Pancreas (tissue), 10 donors: ENCODE measurements around the gene CSTPP1. TPM values are rescaled to one million over a fixed set of nuclear protein-coding genes. Genes with fewer than 3 reads are reported as not detected.

ENCODE experiments used
- ATAC-seq, 4 donors: fragments of 200-7000 bp; cut with Tn5 transposase; one replicate each; pipeline versions ENCODE4 v1.8.0 to v1.9.1; 2020; ENCODE audit warnings: mild to moderate bottlenecking in 4 of 4, moderate library complexity in 4 of 4
- DNase-seq, 6 donors: peaks; one replicate each; pipeline ENCODE4 v3.0.0-alpha.2; 2020
- FAIRE-seq: peaks from 2 replicates; lab custom pipeline; 2012; peaks lifted over from hg19 to GRCh38; lab: Jason Lieb, UNC
- H3K27ac ChIP-seq, 4 donors: fragments of 200-600 bp; sonication (generic); 1 replicate in 3 of 4; 2 replicates in 1 of 4; pipeline versions ENCODE4 v1.5.0 to v1.8.0; 2020
- H3K27me3 ChIP-seq, 4 donors: fragments of 200-600 bp; one replicate each; pipeline ENCODE4 v1.8.0; 2021
- H3K36me3 ChIP-seq, 3 donors: fragments of 200-600 bp; sonication (generic) in 1 of 3; one replicate each; pipeline versions ENCODE4 v1.5.0 to v1.8.0; 2020 to 2021
- H3K4me1 ChIP-seq, 3 donors: fragments of 200-600 bp; one replicate each; pipeline ENCODE4 v1.8.0; 2021
- H3K4me3 ChIP-seq, 4 donors: fragments of 200-600 bp; sonication (generic) in 2 of 4; one replicate each; pipeline versions ENCODE4 v1.5.0 to v1.8.0; 2020 to 2021
- H3K9me3 ChIP-seq, 4 donors: fragments of 200-600 bp; one replicate each; pipeline ENCODE4 v1.8.0; 2021
- WGBS, 2 donors: extraction: QIAGEN DNeasy Blood & Tissue Kit; methylation state at CpG; one replicate each; pipeline ENCODE4 v1.1.7; 2013; 5-methylcytosine and 5-hydroxymethylcytosine counted together
- intact Hi-C, 3 donors: fragments of 100-400 bp; cut with DNase I; formaldehyde crosslinking; loops; one replicate each; pipeline versions ENCODE4 v1.11.1 to v1.14.2; 2022
- polyA plus RNA-seq, 2 donors: library from polyadenylated mRNA; stranded (reverse); fragments of 200-250 nt; gene quantifications; one replicate each; pipeline ENCODE4 v1.2.3, GENCODE V29; 2013
- total RNA-seq, 6 donors: library from RNA; stranded (reverse); fragmentation: NEBNext Ultra II Directional in 4 of 6; extraction: Animal tissue kit (Norgen Biotek cat#: 25700) in 4 of 6; gene quantifications; one replicate each; pipeline versions ENCODE4 v1.2.1 to v1.2.4, GENCODE V29; 2021 to 2023
- TF ChIP-seq, protein P1 (sequence below), 4 donors: fragments of 200-600 bp; sonication (generic) in 3 of 4; IDR thresholded peaks; one replicate each; pipeline versions ENCODE4 v1.5.0 to v1.8.0; 2021; ENCODE audit warnings: antibody characterized with exemption in 4 of 4
- donor health status: healthy with polysubstance abuse.
- donor health status: DM: no; HTN: no; CAD: no; lungs with moderate emphysema.
- donor health status: DM: no; HTN: no; CAD: no.
- donor health status: control.
- donor health status: control.
- donor health status: Bipolar disorder and iron deficiency.
- donor health status: DM: yes; HTN: yes; CAD: no.
- donor health status: DM: no; HTN: no; CAD: no.
- donor health status: DM: no; HTN: no; CAD: no.
- donor health status: DM: yes; HTN: yes; CAD: no.

CSTPP1 gene
- total and polyA plus RNA-seq, 8 donors, result 9.7 to 23.6 (median 14.0) TPM

DNA sequence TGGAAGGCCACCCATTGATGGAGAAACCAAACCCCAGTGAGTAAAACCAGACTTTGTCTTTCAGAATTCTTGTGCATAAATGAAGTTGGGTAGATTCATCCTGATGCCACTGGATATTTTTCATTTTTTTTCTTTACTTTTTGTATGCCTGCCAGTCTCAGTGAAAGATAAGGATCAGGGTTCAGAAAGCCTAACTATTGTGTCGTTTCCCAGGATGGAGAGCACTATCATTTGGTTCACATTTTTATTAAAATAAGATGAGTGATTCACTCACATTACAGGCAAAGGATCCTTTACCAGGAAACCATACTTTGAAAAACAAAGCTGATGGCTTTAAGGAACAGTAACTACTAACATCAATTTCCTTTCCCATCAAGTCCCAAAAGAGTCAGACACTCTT, 188.1 kb downstream of the CSTPP1 start:
- Histone ChIP-seq H3K4me3 (no peak overlapping the region), H3K27me3 (no peaks in the 10 kb centered on the region), H3K4me1 (peaks cover 13 to 57% (median 21%) of the 10 kb centered on the region in 3 donors), H3K9me3 (no peaks in the 10 kb centered on the region), H3K36me3 (no peaks in the 10 kb centered on the region), H3K27ac (no peak overlapping the region)
- TF ChIP-seq, protein P1, sequence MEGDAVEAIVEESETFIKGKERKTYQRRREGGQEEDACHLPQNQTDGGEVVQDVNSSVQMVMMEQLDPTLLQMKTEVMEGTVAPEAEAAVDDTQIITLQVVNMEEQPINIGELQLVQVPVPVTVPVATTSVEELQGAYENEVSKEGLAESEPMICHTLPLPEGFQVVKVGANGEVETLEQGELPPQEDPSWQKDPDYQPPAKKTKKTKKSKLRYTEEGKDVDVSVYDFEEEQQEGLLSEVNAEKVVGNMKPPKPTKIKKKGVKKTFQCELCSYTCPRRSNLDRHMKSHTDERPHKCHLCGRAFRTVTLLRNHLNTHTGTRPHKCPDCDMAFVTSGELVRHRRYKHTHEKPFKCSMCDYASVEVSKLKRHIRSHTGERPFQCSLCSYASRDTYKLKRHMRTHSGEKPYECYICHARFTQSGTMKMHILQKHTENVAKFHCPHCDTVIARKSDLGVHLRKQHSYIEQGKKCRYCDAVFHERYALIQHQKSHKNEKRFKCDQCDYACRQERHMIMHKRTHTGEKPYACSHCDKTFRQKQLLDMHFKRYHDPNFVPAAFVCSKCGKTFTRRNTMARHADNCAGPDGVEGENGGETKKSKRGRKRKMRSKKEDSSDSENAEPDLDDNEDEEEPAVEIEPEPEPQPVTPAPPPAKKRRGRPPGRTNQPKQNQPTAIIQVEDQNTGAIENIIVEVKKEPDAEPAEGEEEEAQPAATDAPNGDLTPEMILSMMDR (IDR thresholded peaks at IDR 0.05), result no peak
- ATAC-seq (no peak), FAIRE-seq (no peak), DNase-seq (no peak)
- intact Hi-C loops, result no loop called here
- WGBS, 2 donors, result 50 to 52% methylated on average over 1 of the region's 1 CpG

- no peak overlapping the region for H3K27ac ChIP-seq
- FAIRE-seq, result no peak
- H3K9me3 ChIP-seq, result no peaks in the 10 kb centered on the region
- H3K27me3 ChIP-seq, result no peaks in the 10 kb centered on the region
- no peak overlapping the region for H3K4me3 ChIP-seq
- intact Hi-C loops, result no loop called here
- DNase-seq, result no peak
- H3K4me1 ChIP-seq, result peaks cover 14 to 57% (median 25%) of the 10 kb centered on the region in 3 donors
- no peaks in the 10 kb centered on the region for H3K36me3 ChIP-seq
- 84 to 85% methylated on average over 7 of the region's 7 CpGs for WGBS, 2 donors
- no peak for ATAC-seq
- TF ChIP-seq, protein P1 (IDR thresholded peaks at IDR 0.05), result no peak
Observed at GRCh38 chr11:47125083-47125482, 188.5 kb downstream of the CSTPP1 start.

- intact Hi-C loops, result no loop called here
- Histone ChIP-seq H3K27ac (peak overlapping the region in 2 of 4 donors; percentile 37 to 50), H3K4me3 (no peak overlapping the region), H3K9me3 (no peaks in the 10 kb centered on the region), H3K36me3 (no peaks in the 10 kb centered on the region), H3K4me1 (peaks cover 31 to 64% (median 34%) of the 10 kb centered on the region in 3 donors), H3K27me3 (no peaks in the 10 kb centered on the region)
- WGBS, 2 donors, result 21 to 24% methylated on average over 2 of the region's 2 CpGs
- TF ChIP-seq, protein P1 (IDR thresholded peaks at IDR 0.05), result no peak
- FAIRE-seq (no peak), ATAC-seq (peak; percentile 55 to 82 (median 72)), DNase-seq (peak in 2 of 6 donors; percentile 53 to 63)
Observed at GRCh38 chr11:47127213-47127612, 190.7 kb downstream of the CSTPP1 start.

- H3K36me3 ChIP-seq, result no peaks in the 10 kb centered on the region
- H3K4me1 ChIP-seq, result peaks cover 45 to 72% (median 47%) of the 10 kb centered on the region in 3 donors
- intact Hi-C loops, result no loop called here
- TF ChIP-seq, protein P1 (IDR thresholded peaks at IDR 0.05), result no peak
- no peaks in the 10 kb centered on the region for H3K27me3 ChIP-seq
- H3K9me3 ChIP-seq, result no peaks in the 10 kb centered on the region
- DNase-seq, result peak in 2 of 6 donors; percentile 69 to 75
- peak overlapping the region in 3 of 4 donors; percentile 18 to 62 (median 42) for H3K27ac ChIP-seq
- no peak overlapping the region for H3K4me3 ChIP-seq
- no peak for FAIRE-seq
- peak; percentile 59 to 72 (median 68) for ATAC-seq
- 42 to 50% methylated on average over 3 of the region's 3 CpGs for WGBS, 2 donors
Observed at GRCh38 chr11:47130543-47130942, 194.0 kb downstream of the CSTPP1 start.

DNA sequence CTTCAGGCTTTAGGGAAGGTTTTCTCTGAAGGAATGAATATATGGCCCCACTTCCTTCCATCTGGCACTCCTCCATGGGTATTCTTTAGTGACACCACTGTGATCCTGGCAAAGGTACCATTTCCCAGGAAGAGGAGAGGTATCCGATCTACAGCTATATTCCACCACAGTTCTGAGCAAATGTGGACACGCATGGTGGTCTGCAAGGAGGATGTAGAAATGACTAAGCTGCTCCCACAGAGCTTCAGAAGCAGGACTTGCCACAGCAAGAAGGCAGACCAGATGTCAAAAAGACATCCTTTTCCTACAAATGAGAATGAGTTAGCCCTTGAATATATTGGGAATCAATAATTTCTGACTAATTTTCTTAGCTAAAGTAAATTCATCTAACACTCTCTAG, 194.6 kb downstream of the CSTPP1 start:
- Histone ChIP-seq H3K27ac (peak overlapping the region in 3 of 4 donors; percentile 18 to 62 (median 42)), H3K4me1 (peaks cover 45 to 68% (median 47%) of the 10 kb centered on the region in 3 donors), H3K9me3 (no peaks in the 10 kb centered on the region), H3K4me3 (no peak overlapping the region), H3K27me3 (no peaks in the 10 kb centered on the region), H3K36me3 (no peaks in the 10 kb centered on the region)
- TF ChIP-seq, protein P1 (IDR thresholded peaks at IDR 0.05), result no peak
- DNase-seq (no peak), FAIRE-seq (no peak), ATAC-seq (no peak)
- WGBS, 2 donors, result 96% methylated on average over 2 of the region's 2 CpGs
- intact Hi-C loops, result no loop called here
